ENCODE measurements around the gene GNAS-AS1.

The GNAS-AS1 gene

DNA sequence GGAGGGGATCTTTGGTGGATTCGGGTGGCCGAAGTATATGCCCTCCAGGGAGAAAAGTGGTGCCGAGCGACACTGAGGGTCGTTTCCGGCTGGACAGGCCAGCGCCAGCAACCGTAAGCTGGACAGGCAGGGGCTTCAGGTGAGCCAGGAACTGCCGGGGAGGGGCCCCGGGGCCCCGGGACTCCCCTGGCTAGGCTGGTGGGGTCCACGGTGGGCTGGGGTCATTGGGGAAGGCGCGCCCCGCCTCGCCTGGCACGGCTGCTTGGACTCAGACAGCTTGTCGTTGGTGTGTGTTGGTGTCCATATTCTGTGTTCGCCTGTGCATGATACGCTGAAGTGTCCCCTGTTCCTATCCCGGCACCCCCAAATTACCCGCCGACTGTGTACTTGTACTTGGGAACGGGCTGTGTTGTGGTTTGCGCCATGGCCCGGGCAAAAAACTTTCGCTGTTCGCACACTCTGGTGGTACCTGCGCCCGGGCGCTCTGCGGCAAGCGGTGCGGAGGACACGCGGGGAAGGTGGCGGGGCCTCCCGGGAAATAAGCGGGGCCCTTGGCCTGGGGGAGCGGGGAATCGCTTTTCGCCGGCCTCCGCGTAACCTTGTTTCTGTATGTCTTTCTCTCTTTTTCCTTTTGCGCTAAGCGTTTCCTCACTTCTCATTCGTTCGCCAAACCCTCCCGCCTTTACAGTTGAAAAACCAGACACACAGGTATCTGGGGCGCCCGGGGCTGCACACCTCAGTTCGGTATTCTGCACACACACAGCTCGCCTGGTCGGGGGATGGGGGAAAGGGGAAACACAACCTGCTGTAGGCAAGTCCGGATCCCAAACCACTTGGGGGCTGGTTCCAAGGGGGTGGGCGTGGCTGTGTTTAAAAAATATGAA lies 5.0 kb upstream of the GNAS-AS1 start:
- no peak for DNase-seq

DNA sequence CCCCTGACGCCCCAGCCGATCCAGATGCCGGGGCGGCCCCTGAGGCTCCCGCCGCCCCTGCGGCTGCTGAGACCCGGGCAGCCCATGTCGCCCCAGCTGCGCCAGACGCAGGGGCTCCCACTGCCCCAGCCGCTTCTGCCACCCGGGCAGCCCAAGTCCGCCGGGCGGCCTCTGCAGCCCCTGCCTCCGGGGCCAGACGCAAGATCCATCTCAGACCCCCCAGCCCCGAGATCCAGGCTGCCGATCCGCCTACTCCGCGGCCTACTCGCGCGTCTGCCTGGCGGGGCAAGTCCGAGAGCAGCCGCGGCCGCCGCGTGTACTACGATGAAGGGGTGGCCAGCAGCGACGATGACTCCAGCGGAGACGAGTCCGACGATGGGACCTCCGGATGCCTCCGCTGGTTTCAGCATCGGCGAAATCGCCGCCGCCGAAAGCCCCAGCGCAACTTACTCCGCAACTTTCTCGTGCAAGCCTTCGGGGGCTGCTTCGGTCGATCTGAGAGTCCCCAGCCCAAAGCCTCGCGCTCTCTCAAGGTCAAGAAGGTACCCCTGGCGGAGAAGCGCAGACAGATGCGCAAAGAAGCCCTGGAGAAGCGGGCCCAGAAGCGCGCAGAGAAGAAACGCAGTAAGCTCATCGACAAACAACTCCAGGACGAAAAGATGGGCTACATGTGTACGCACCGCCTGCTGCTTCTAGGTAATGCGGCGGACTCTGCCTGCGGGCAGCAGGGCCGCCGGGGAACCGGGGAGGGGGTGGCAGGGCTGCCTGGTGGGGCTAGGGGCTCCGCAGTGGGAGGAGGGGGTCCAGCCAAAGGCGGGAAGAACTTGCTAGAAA lies 4.2 kb upstream of the GNAS-AS1 start:
- DNase-seq, result no peak

DNA sequence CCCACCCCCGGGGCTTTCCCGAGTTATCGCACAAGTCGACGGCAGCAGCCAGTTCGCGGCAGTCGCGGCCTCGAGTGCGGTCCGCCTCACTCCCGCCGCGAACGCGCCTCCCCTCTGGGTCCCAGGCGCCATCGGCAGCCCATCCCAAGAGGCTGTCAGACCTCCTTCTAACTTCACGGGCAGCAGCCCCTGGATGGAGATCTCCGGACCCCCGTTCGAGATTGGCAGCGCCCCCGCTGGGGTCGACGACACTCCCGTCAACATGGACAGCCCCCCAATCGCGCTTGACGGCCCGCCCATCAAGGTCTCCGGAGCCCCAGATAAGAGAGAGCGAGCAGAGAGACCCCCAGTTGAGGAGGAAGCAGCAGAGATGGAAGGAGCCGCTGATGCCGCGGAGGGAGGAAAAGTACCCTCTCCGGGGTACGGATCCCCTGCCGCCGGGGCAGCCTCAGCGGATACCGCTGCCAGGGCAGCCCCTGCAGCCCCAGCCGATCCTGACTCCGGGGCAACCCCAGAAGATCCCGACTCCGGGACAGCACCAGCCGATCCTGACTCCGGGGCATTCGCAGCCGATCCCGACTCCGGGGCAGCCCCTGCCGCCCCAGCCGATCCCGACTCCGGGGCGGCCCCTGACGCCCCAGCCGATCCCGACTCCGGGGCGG lies 3.4 kb upstream of the GNAS-AS1 start:
- no peak for DNase-seq

DNA sequence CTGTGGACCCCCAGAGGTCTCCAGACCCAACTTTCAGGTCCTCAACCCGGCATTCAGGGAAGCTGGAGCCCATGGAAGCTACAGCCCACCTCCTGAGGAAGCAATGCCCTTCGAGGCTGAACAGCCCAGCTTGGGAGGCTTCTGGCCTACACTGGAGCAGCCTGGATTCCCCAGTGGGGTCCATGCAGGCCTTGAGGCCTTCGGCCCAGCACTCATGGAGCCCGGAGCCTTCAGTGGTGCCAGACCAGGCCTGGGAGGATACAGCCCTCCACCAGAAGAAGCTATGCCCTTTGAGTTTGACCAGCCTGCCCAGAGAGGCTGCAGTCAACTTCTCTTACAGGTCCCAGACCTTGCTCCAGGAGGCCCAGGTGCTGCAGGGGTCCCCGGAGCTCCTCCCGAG lies 2.8 kb upstream of the GNAS-AS1 start:
- no peak for DNase-seq

DNA sequence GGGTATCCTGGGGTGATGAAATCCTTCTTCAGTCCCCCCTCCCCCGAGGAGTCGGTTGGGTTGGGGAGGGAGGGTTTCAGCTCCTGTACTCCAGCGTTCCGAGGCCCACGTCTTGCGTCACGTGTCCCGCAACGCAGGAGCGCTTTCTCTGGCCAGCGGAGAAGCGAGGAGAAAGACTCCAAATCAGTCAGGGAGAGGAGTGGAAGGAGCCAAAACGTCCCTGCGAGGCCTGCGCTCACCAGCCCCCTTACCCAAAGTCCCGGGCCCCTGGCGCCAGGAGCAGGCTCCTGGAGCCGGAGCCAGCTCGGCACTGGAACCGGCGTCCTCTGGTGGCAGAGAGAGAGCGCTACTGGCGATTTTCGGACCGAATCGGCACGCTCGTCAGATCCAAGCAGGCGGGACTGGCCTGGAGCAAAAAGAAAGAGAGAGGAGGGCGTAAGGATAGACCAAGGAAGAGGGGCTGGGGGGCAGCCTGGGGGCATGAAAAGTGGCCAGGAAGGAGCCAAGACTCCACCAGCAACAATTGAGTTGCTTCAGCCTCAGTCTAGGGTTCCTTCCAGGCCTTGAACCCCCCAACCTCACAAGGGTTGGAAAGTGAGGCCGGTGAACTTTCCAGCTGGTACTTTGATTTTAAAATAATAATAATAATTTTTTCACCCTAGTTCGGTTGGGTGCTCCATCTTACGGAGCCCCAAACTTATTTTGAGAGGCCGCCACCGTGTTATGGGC lies 2.0 kb upstream of the GNAS-AS1 start, which contains the start of gene GNAS:
GNAS (plus strand) TSS at position 174 of the 729 bp plus-strand sequence.
- peak; percentile 25 to 62 for DNase-seq

DNA sequence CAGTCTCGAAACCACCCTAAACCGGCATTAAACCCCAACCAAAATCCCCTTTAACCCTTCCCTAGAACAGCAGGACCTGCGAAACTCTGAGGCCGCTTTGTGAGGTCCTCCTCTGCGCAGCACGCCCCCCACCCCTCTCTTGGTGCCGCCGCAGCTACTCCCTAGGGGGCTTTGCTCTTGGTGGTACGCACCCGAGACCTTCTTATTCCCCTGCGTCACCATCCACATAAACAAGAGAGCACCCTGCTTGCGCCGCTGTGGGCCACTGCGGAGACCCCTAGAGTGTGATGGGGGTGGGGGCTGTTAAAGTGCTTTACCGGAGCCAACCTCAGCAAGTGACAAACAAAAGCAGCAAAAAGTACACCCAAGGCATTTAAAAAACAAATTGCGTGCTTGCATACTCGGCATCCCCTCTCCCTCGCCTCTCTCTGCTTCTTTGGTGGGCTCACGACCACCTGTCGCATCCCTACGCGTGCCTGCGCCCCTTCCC lies 1.3 kb upstream of the GNAS-AS1 start:
- DNase-seq, result no peak

DNA sequence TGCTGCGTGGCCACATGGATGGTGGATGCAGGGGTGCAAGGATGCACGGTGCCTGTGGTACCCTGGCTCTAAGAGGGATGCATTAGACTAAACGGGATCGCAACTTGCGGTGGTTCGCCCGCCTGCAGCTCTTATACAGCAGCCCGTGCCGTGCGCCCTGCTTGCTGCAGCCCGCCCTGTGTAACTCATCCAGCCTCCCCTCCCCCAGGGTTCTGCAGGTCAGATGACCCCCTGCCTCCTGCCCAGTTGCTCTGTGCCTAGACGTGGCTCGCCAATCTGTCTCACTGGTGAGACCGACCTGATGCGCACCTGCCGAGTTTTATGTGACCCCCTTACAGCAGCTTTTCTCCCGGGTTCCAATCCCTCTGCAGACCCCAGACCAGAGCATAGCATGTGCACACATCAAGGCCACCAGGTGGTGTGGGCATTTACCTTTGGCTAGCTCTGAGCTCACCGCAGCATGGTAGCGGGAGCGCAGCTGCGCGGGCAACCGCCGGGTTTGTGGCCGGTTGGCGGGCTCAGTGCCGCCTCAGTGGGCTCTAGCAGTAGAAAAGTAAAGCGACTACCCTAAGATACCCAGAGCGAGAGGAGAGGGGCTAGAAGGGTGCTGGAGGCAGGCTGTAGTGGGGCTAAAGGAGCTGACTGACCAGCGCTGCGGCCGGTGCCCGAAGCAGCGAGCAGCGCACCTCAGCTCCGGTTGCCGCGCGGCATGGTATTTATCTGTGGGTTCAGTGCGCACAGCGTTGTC lies 693 bp upstream of the GNAS-AS1 start:
- DNase-seq, result no peak

DNA sequence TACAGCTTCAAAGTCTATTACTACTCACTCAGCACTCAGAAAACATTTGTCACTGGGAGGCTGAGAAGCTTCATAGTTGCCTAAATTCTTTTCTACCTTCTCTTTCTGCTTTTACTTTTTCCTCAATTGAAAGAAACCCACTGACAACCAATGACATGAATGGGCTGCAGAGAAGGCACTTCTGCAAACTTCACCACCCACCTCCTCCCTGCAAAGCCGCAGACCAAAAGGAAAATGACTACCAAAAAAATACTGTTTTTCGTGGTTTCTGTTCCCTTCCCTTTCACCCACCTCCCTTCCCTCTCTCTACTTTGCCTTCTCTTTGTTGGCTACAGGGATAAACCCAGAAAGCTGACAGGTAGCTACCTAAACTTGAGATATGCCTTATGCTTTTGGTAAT lies 3.2 kb downstream of the GNAS-AS1 start:
- DNase-seq, result no peak

DNA sequence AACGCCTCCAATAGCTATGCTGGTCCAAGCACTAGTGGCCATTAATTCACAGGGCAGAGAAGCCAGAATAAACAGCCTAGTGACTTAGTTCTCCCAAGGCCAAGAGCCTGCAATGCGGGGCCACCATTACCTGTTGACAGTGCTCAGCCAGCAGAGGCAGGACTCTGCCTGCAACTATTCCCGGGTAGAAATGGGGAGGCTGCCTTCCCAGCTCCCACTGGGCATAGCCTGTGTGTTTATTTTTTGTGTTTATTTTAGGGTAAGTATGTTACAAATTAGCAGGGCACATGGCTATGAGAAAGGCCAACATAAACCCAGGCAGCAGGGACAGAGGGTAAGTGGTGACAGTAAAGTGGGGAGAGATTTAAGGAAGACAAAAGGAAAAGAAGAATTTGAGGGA lies 5.0 kb downstream of the GNAS-AS1 start:
- DNase-seq, result no peak

DNA sequence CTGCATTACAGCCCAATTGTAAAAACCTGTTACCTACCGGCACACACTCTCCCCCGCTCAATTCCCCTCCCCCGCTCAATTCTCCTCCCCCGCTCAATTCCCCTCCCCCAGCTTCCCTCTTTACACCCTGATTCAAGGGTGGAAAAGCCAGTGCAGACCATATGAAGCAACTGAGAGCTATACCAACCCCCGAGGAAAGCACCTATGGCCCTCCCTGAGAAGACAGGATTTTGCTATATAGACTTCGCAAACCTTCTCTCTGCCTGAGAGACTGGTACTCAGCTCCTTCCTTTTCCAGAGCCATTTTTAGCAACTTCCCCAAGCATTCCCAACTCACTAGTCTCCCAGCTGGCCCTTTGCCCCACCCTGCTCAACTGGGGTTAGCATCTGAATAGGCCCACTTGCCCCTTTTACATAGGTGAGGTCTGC lies 7.6 kb downstream of the GNAS-AS1 start:
- DNase-seq, result no peak

DNA sequence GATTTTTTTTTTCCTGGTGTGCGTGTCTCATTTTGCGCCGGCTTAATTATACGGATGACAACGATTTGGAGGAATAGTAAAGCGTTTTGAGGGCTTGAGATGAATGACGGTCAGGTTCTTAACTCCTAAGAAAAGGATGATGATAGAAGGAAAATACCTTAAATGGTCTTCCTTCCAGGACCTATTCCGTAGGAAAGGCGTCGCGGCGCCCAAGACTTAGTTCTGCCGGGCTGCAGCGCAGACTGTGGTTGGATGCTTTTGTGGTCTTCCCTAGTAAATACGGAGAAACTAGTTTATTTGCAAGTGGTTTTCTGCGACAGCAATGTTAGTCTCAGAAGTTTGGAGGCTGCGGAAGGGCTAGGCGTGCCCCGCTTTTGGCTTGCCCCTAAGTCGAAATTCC lies 8.4 kb downstream of the GNAS-AS1 start:
- no peak for DNase-seq

DNA sequence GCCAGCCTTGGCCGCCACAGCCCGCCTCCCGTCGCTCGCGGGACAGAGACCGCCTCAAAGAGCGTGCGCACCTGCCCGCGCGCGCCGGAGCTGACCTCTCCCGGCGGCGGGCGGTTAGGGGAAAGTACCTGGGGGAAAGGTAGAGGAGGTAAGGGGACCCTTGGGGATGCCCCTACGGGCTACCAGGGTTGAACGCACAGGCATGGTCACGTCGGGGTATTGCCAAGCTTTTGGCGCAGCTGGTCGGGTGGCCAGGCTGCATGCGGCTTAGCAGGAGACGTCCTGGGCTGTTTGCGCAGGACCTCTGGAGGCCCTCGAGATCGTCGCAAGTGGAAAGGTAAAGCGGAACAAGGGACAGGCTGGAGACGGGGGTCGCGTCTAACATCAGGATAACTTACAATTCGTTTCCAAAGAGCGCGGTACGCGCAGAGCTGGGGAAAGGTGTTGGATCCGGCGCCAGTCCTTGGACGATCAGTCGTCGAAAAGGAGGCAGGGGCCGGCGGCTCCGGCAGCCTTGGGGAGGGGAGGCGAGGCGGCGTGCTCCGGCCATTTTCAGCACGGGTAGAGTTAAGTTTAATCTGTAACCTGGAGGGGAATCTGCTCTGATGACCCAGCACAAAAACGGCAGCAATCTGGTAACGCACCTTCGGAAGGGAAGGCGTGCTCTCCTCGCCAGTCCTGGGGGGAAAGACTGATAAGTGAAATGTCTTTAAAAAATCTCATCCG lies 9.0 kb downstream of the GNAS-AS1 start:
- DNase-seq, result no peak

DNA sequence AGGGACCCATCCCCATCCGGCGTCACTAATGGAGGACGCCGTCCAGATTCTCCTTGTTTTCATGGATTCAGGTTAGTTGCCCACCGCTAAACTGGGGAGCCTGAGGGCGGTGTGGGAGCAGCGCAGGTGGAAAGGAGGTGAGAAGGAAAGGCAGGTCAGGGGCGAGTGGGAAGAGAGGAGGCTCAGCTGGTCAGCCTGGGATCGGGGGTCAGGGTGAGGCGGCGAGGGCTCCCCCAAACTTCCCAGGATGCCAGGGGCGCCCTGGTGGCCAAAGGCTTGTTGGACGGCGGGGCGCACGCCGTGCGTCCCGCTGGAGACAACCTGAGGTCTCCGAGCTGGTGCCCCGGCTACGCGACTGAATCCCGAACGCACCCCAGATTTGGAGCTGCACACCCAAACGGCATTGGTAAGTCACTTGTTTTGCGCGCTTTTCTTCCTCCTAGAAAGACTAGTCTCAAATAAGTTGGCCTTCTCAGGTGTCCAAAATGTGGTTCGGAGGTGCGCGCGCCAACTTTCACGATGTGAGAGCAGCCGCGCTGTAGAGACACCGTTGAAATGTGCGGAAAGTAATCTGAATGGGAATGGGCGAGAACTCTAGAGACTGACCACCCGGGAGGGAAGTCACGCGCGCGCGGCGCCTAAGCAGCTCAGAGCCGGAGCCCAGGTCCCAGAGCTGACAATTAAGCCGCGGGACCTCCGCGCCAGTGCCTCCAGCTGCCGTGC lies 9.7 kb downstream of the GNAS-AS1 start:
- DNase-seq, result no peak

DNA sequence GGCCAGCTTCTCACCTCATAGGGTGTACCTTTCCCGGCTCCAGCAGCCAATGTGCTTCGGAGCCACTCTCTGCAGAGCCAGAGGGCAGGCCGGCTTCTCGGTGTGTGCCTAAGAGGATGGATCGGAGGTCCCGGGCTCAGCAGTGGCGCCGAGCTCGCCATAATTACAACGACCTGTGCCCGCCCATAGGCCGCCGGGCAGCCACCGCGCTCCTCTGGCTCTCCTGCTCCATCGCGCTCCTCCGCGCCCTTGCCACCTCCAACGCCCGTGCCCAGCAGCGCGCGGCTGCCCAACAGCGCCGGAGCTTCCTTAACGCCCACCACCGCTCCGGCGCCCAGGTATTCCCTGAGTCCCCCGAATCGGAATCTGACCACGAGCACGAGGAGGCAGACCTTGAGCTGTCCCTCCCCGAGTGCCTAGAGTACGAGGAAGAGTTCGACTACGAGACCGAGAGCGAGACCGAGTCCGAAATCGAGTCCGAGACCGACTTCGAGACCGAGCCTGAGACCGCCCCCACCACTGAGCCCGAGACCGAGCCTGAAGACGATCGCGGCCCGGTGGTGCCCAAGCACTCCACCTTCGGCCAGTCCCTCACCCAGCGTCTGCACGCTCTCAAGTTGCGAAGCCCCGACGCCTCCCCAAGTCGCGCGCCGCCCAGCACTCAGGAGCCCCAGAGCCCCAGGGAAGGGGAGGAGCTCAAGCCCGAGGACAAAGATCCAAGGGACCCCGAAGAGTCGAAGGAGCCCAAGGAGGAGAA lies 10.5 kb downstream of the GNAS-AS1 start:
- no peak for DNase-seq

DNA sequence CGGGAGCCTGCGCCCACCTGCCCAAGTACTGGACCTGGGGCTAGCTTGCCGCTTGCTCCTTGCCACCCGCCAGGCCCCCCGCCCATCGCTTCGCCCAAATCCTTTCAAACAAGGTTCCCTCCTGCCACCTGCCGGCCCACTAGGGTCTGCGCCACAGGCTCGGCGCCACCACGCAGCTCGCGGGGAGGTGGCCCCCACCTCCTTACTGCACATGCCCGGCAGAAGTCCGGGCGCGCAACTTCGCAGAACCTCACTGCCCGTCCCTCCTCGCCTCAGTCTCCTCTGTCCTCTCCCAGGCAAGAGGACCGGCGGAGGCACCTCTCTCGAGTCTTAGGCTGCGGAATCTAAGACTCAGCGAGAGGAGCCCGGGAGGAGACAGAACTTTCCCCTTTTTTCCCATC lies 11.2 kb downstream of the GNAS-AS1 start:
- peak; percentile 42 to 49 for DNase-seq

DNA sequence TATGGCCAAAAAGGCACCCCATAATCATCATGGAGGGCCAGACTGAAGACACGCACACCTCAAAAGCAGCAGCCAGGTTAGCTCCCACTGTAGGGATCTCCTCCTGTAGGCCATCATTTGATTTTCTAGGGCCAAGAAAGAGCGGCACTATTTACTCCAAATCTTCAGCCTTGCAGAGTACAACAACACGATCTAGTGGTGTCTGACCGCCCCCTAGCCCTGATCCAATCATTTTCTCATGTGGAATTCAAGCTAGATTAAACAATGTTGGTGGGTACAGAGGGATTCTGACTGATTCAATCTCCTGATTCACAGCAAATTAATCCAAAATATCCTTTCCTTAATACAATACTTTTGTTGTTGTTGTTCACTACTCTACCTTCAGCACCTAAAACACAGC lies 12.5 kb downstream of the GNAS-AS1 start:
- DNase-seq, result no peak

DNA sequence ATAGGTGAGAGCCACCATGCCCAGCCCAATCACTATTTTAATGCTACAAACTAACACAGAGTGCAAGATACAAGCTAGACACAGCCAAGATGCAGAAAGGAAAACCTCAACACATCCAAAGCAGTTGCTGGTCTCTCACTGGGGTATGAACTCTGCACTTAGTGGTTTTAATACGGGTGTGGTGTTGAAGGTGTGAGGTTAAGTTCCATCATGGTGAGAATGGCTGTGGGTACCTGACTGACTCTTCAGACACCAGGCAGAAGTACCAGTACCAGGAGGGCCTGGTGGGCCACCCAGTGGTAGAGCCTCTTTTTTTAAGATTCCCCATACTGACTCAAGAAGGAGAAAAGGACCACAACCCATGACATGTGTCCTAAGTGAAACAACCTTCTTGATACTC lies 13.0 kb downstream of the GNAS-AS1 start:
- DNase-seq, result no peak

DNA sequence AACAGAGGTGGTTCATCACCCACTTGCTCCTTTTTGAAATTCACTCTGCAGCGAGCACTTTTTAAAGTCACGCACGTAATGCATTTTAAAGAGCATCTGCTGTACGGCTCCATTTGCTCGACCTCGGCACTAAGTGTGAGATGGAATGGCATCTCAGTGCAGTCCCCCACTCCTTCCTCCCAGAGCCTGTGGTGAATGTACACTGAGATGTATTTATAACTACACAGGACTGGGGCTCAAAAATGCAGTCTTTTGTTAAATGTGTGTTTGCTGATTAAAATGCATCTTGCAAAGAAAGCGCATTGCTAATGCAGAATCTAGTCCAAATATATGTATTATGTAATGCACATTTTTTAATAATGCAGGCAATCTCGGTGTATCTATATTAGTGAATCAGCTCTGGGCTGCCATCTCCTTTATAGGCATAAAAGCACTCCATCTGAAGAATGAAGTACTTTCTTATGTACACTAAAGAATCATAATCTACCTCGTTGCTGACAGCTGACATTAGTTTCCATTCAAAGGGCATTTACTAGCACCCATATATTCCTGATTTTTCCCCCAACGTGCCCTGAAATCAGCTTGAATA lies 14.0 kb downstream of the GNAS-AS1 start:
- no peak for DNase-seq

DNA sequence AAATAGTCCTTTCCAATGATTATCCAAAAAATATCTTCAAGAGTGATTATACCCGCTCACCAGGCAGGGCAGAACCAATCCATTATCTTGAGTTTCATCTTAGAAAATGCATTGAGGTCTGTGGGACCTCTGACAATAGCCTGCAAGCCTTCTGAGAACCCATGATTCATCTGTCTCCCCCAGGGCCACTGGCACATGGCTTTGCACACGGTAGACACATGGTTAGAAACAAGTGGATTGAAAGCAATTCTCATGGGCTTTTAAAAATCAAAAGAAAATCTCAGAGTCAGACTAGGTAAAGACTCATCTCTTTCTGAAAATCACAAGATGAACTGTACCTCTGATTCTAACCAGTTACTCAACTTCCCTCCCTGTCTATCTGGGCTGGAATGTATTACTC lies 15.5 kb downstream of the GNAS-AS1 start:
- DNase-seq, result no peak

Data from CD4-positive, alpha-beta T cell treated with Interferon alpha-2 for 1 hour (primary cell).